Spleen (tissue), 7 donors: Measurements from ENCODE around the gene JCHAIN.

ENCODE experiments used
- POLR2A ChIP-seq, 3 donors: fragments of 450-650 bp; IDR thresholded peaks; one replicate each; pipeline ENCODE4 v1.5.1; 2017; ENCODE audit warnings: antibody characterized with exemption in 3 of 3, mild to moderate bottlenecking in 1 of 3
- POLR2AphosphoS5 ChIP-seq, 3 donors: sonication (generic); formaldehyde crosslinking; IDR thresholded peaks; one replicate each; pipeline ENCODE4 v1.5.1; 2017; ENCODE audit warnings: antibody characterized with exemption in 3 of 3
- TF ChIP-seq, protein P1 (sequence below), 11 experiments: fragments of 200-600 bp in 7 of 11; fragments of 450-650 bp in 4 of 11; sonication (generic) in 4 of 11; IDR thresholded peaks in 8 of 11; conservative IDR thresholded peaks in 3 of 11; 1 replicate in 7 of 11; 2 replicates in 4 of 11; pipeline versions ENCODE4 v1.4.0 to v1.8.0; 2016 to 2021; ENCODE audit warnings: antibody characterized with exemption in 11 of 11, inconsistent platforms in 4 of 11, mild to moderate bottlenecking in 1 of 11
- donor health status: DM: no; HTN: no; CAD: no; lungs with moderate emphysema.
- donor health status: DM: no; HTN: no; CAD: no.
- donor health status: DM: no; HTN: no; CAD: no.

DNA sequence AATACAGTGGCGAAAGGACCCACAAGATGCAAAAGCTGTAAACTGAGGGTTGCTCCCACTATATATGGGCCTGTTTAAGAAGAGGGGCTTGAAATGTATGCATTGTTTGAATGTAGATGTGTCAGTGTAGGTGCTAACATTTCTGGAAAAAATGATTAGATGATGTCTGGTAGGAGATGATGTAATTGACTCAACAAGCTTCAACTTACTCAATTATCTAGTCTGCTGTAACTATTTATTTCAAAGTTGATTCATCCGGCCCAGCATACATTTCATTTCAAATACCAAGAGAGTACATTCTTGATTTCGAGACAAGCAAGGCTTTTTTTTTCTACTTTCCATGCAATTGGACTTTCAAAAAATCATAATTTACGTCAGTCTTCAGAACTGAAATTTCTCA is 47.0 kb downstream of the JCHAIN start:
- TF ChIP-seq, protein P1, sequence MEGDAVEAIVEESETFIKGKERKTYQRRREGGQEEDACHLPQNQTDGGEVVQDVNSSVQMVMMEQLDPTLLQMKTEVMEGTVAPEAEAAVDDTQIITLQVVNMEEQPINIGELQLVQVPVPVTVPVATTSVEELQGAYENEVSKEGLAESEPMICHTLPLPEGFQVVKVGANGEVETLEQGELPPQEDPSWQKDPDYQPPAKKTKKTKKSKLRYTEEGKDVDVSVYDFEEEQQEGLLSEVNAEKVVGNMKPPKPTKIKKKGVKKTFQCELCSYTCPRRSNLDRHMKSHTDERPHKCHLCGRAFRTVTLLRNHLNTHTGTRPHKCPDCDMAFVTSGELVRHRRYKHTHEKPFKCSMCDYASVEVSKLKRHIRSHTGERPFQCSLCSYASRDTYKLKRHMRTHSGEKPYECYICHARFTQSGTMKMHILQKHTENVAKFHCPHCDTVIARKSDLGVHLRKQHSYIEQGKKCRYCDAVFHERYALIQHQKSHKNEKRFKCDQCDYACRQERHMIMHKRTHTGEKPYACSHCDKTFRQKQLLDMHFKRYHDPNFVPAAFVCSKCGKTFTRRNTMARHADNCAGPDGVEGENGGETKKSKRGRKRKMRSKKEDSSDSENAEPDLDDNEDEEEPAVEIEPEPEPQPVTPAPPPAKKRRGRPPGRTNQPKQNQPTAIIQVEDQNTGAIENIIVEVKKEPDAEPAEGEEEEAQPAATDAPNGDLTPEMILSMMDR (IDR thresholded peaks at IDR 0.05 in 8 of 11, conservative IDR thresholded peaks at IDR 0.05 in 3 of 11), result no peak
- no peak for TF ChIP-seq POLR2A (IDR thresholded peaks at IDR 0.05)
- TF ChIP-seq POLR2AphosphoS5 (IDR thresholded peaks at IDR 0.05), result no peak
